GM12878 (cell line): ENCODE results near the gene GTPBP4. TPM values are rescaled to one million over a fixed set of nuclear protein-coding genes. Genes with fewer than 3 reads are reported as not detected.

ENCODE experiments used
- ATAC-seq: fragments of 200-7000 bp; cut with Tn5 transposase; 3 replicates; pipeline ENCODE4 v1.9.1; 2020; ENCODE audit warnings: mild to moderate bottlenecking, moderate library complexity
- BruUV-seq: library from RNA; stranded (reverse); fragments of 400-500 nt; replicated peaks from 2 replicates; lab custom pipeline; 2021; lab: Mats Ljungman, UMichigan
- CTCF ChIA-PET: fragments of 300-600 bp; sonication (Branson Sonifier 250); formaldehyde crosslinking; extraction: SDS; loops from one replicate; lab custom pipeline; 2021; ENCODE audit warnings: inconsistent platforms; lab: Yijun Ruan, JAX
- POLR2A ChIA-PET: fragments of 350-600 bp; formaldehyde crosslinking; extraction: SDS; loops from one replicate; lab custom pipeline; 2021; ENCODE audit warnings: inconsistent platforms; lab: Charles Lee
- RAD21 ChIA-PET: fragments of 300-600 bp; sonication (Branson Sonifier 250); formaldehyde crosslinking; loops from one replicate; lab custom pipeline; 2023; ENCODE audit warnings: antibody characterized with exemption; ENCODE audit not compliant: unreplicated experiment; lab: Charles Lee
- SMC1A ChIA-PET: fragments of 300-600 bp; sonication (Branson Sonifier 250); formaldehyde crosslinking; loops from one replicate; lab custom pipeline; 2023; ENCODE audit not compliant: unreplicated experiment, uncharacterized antibody; lab: Charles Lee
- DNase-seq: peaks from one replicate; pipeline ENCODE4 v3.0.0-alpha.2; 2011; ENCODE audit warnings: low read depth, low spot score
- FAIRE-seq: peaks from 3 replicates; lab custom pipeline; 2011; peaks lifted over from hg19 to GRCh38; lab: Jason Lieb, UNC
- H2AFZ ChIP-seq: 2 replicates; pipeline ENCODE4 v1.6.0; 2011; ENCODE audit warnings: low read depth, low read length, control low read depth; ENCODE audit not compliant: control insufficient read depth
- H3K27ac ChIP-seq: 2 replicates; pipeline ENCODE4 v1.5.1; 2011; ENCODE audit warnings: control low read depth; ENCODE audit not compliant: control insufficient read depth, insufficient read depth
- H3K27me3 ChIP-seq, 2 experiments: replicated peaks in 1 of 2; 2 replicates each; pipeline versions ENCODE4 v1.6.0 to v1.6.1; 2011; ENCODE audit warnings: low read length in 1 of 2; ENCODE audit not compliant: control insufficient read depth in 2 of 2, insufficient read depth in 2 of 2
- H3K36me3 ChIP-seq, 2 experiments: 2 replicates each; pipeline ENCODE4 v1.5.1; 2011; ENCODE audit warnings: low read length in 1 of 2; ENCODE audit not compliant: control insufficient read depth in 2 of 2, insufficient read depth in 2 of 2
- H3K4me1 ChIP-seq: 2 replicates; pipeline ENCODE4 v1.6.1; 2011; ENCODE audit warnings: mild to moderate bottlenecking, low read length, moderate library complexity, mixed read lengths; ENCODE audit not compliant: control insufficient read depth, insufficient read depth
- H3K4me2 ChIP-seq: 2 replicates; pipeline ENCODE4 v1.6.0; 2011; ENCODE audit warnings: control low read depth; ENCODE audit not compliant: control insufficient read depth, insufficient read depth
- H3K4me3 ChIP-seq: fragments of 200-600 bp; sonication (generic); 2 replicates; pipeline ENCODE4 v1.5.1; 2016
- H3K79me2 ChIP-seq: 2 replicates; pipeline ENCODE4 v1.6.0; 2011; ENCODE audit warnings: low read length; ENCODE audit not compliant: control insufficient read depth, insufficient read depth
- H3K9ac ChIP-seq: 2 replicates; pipeline ENCODE4 v1.8.0; 2011; ENCODE audit warnings: low read length, control low read depth, mixed read lengths; ENCODE audit not compliant: control insufficient read depth, insufficient read depth
- H3K9me3 ChIP-seq: replicated peaks from 3 replicates; pipeline ENCODE4 v1.5.1; 2011; ENCODE audit warnings: mild to moderate bottlenecking, low read length; ENCODE audit not compliant: control insufficient read depth, insufficient read depth
- H4K20me1 ChIP-seq: 2 replicates; pipeline ENCODE4 v1.6.0; 2011; ENCODE audit not compliant: control insufficient read depth, insufficient read depth
- BRCA1 ChIP-seq: IDR thresholded peaks from 2 replicates; pipeline ENCODE4 v1.6.1; 2011; ENCODE audit warnings: low read depth, low read length, improper control_type of control experiment
- LARP7 ChIP-seq: fragments of 450-650 bp; IDR thresholded peaks from 2 replicates; pipeline ENCODE4 v1.6.1; 2017; ENCODE audit warnings: mild to moderate bottlenecking
- NFIC ChIP-seq: IDR thresholded peaks from 2 replicates; pipeline ENCODE4 v1.6.1; 2012; ENCODE audit warnings: low read depth, mild to moderate bottlenecking, inconsistent platforms, low read length, moderate library complexity
- NFYA ChIP-seq: IDR thresholded peaks from 2 replicates; pipeline ENCODE4 v1.6.1; 2011; ENCODE audit warnings: low read depth, mild to moderate bottlenecking, low read length, improper control_type of control experiment, borderline replicate concordance
- NR2C1 ChIP-seq: fragments of 450-650 bp; IDR thresholded peaks from 2 replicates; pipeline ENCODE4 v1.6.1; 2017; ENCODE audit warnings: antibody characterized with exemption, mild to moderate bottlenecking, moderate library complexity
- SMAD1 ChIP-seq: fragments of 450-650 bp; IDR thresholded peaks from 2 replicates; pipeline ENCODE4 v1.6.1; 2018; ENCODE audit warnings: mild to moderate bottlenecking, low read depth; ENCODE audit not compliant: partially characterized antibody
- ZNF622 ChIP-seq: fragments of 450-650 bp; IDR thresholded peaks from 2 replicates; pipeline ENCODE4 v1.6.1; 2017; ENCODE audit warnings: mild to moderate bottlenecking, inconsistent platforms
- WGBS: methylation state at CpG from one replicate; pipeline ENCODE4 v1.1.6; 2016; ENCODE audit warnings: low lambda C conversion rate; ENCODE audit not compliant: insufficient replicate concordance, insufficient coverage; ENCODE audit errors: missing lambda C conversion rate; 5-methylcytosine and 5-hydroxymethylcytosine counted together
- in situ Hi-C: fragments of 300-500 bp; cut with MboI; formaldehyde crosslinking; loops from 9 replicates; pipeline ENCODE4 v1.14.3; 2018; ENCODE audit warnings: mixed read lengths
- intact Hi-C: fragments of 100-400 bp; cut with micrococcal nuclease; formaldehyde crosslinking; loops from one replicate; pipeline ENCODE4 v1.14.2; 2022; ENCODE audit not compliant: unreplicated experiment
- polyA plus RNA-seq, 11 experiments: library from polyadenylated mRNA; depleted of rRNA in 4 of 11; unstranded in 6 of 11; stranded (reverse) in 5 of 11; fragments of >200 nt; fragmentation: Nextera tagmentation in 4 of 11; fragmentation: Illumina TruSeq in 1 of 11; extraction: Ambion mirVana in 4 of 11; extraction: Trizol in 1 of 11; gene quantifications; 1 replicate in 1 of 11; 2 replicates in 10 of 11; pipeline versions ENCODE4 v1.2.1 to v1.2.3, GENCODE V29; 2011 to 2016; ENCODE audit warnings: inconsistent platforms in 2 of 11, missing spikeins in 2 of 11, low read depth in 1 of 11
- total RNA-seq, 4 experiments: library from RNA; depleted of rRNA in 3 of 4; stranded (reverse); fragments of >200 nt in 3 of 4; fragmentation: Illumina TruSeq in 1 of 4; extraction: Trizol in 1 of 4; gene quantifications; 2 replicates each; pipeline versions ENCODE4 v1.2.1 to v1.2.3, GENCODE V29; 2013 to 2021
- TF ChIP-seq, protein P1 (sequence below): IDR thresholded peaks from 2 replicates; pipeline ENCODE4 v1.6.1; 2011; ENCODE audit warnings: borderline replicate concordance, low read depth, mild to moderate bottlenecking, moderate library complexity, mixed read lengths, low read length; ENCODE audit not compliant: insufficient read depth; ENCODE audit errors: extremely low read length
- TF ChIP-seq, protein P2 (sequence below): fragments of 450-650 bp; IDR thresholded peaks from 2 replicates; pipeline ENCODE4 v1.6.1; 2017; ENCODE audit warnings: mild to moderate bottlenecking, low read depth, inconsistent platforms; ENCODE audit not compliant: poor library complexity, severe bottlenecking
- TF ChIP-seq, protein P3 (sequence below): IDR thresholded peaks from 2 replicates; pipeline ENCODE4 v1.6.1; 2012; ENCODE audit warnings: low read depth, low read length, improper control_type of control experiment
- TF ChIP-seq, protein P4 (sequence below): fragments of 450-650 bp; IDR thresholded peaks from 2 replicates; pipeline ENCODE4 v1.6.1; 2017; ENCODE audit warnings: mild to moderate bottlenecking, moderate library complexity

The GTPBP4 gene
- total and polyA plus RNA-seq, 10 of the 15 experiments (the other 5 are each of a cell fraction or from before 2014, with no cell fraction given) = 58.5 to 118 (median 71.4) TPM

DNA sequence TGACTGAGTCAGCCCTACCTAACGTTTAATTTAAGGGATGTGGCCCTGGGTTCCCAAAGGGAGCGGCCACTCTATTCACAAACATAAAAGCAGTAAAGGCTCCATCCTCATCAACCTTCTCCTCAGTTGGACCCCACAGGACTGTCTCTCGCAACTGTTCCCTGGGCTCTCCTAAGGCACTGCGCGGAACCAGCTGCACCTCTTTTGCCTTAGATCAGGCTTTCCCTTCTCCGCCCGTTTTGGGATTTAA is 689 bp upstream of the GTPBP4 start:
- no peaks in the 10 kb centered on the region; the same call in 2 of the 3 replicates for H3K9me3 ChIP-seq
- peak overlapping the region; percentile 83 for H3K4me2 ChIP-seq
- FAIRE-seq = no peak
- SMC1A ChIA-PET = interaction anchor here (0.6 to 4.5 kb wide), 13 partner anchors 8 to 93 kb away, joined by 3 to 25 read pairs (median 5); partner anchors contain the start of gene LARP4B
- peak overlapping the region; percentile 93 for H3K9ac ChIP-seq
- ATAC-seq = peak; percentile 2; the same call in 1 of the 3 replicates
- peaks cover 3% of the 10 kb centered on the region; the same call in 1 of the 2 replicates for H4K20me1 ChIP-seq
- H2AFZ ChIP-seq = peak overlapping the region; percentile 76; the same call in 1 of the 2 replicates
- DNase-seq = no peak
- TF ChIP-seq NFYA (no peak), NR2C1 (no peak), BRCA1 (no peak), ZNF622 (no peak), NFIC (no peak), LARP7 (no peak), SMAD1 (no peak)
- TF ChIP-seq, protein P1, sequence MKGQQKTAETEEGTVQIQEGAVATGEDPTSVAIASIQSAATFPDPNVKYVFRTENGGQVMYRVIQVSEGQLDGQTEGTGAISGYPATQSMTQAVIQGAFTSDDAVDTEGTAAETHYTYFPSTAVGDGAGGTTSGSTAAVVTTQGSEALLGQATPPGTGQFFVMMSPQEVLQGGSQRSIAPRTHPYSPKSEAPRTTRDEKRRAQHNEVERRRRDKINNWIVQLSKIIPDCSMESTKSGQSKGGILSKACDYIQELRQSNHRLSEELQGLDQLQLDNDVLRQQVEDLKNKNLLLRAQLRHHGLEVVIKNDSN = no peak
- TF ChIP-seq, protein P2, sequence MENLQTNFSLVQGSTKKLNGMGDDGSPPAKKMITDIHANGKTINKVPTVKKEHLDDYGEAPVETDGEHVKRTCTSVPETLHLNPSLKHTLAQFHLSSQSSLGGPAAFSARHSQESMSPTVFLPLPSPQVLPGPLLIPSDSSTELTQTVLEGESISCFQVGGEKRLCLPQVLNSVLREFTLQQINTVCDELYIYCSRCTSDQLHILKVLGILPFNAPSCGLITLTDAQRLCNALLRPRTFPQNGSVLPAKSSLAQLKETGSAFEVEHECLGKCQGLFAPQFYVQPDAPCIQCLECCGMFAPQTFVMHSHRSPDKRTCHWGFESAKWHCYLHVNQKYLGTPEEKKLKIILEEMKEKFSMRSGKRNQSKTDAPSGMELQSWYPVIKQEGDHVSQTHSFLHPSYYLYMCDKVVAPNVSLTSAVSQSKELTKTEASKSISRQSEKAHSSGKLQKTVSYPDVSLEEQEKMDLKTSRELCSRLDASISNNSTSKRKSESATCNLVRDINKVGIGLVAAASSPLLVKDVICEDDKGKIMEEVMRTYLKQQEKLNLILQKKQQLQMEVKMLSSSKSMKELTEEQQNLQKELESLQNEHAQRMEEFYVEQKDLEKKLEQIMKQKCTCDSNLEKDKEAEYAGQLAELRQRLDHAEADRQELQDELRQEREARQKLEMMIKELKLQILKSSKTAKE = no peak
- TF ChIP-seq, protein P3, sequence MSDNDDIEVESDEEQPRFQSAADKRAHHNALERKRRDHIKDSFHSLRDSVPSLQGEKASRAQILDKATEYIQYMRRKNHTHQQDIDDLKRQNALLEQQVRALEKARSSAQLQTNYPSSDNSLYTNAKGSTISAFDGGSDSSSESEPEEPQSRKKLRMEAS = no peak
- TF ChIP-seq, protein P4, sequence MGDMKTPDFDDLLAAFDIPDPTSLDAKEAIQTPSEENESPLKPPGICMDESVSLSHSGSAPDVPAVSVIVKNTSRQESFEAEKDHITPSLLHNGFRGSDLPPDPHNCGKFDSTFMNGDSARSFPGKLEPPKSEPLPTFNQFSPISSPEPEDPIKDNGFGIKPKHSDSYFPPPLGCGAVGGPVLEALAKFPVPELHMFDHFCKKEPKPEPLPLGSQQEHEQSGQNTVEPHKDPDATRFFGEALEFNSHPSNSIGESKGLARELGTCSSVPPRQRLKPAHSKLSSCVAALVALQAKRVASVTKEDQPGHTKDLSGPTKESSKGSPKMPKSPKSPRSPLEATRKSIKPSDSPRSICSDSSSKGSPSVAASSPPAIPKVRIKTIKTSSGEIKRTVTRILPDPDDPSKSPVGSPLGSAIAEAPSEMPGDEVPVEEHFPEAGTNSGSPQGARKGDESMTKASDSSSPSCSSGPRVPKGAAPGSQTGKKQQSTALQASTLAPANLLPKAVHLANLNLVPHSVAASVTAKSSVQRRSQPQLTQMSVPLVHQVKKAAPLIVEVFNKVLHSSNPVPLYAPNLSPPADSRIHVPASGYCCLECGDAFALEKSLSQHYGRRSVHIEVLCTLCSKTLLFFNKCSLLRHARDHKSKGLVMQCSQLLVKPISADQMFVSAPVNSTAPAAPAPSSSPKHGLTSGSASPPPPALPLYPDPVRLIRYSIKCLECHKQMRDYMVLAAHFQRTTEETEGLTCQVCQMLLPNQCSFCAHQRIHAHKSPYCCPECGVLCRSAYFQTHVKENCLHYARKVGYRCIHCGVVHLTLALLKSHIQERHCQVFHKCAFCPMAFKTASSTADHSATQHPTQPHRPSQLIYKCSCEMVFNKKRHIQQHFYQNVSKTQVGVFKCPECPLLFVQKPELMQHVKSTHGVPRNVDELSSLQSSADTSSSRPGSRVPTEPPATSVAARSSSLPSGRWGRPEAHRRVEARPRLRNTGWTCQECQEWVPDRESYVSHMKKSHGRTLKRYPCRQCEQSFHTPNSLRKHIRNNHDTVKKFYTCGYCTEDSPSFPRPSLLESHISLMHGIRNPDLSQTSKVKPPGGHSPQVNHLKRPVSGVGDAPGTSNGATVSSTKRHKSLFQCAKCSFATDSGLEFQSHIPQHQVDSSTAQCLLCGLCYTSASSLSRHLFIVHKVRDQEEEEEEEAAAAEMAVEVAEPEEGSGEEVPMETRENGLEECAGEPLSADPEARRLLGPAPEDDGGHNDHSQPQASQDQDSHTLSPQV = no peak
- TF ChIP-seq, all 136 proteins: peak for 0
- in situ Hi-C loops = no loop called here
- Histone ChIP-seq H3K27me3 (no peaks in the 10 kb centered on the region), H3K4me3 (peak overlapping the region; percentile 75), H3K79me2 (peaks cover 46% of the 10 kb centered on the region), H3K4me1 (peaks cover 14% of the 10 kb centered on the region), H3K36me3 (peaks cover 3% of the 10 kb centered on the region in 2 experiments; a peak in 3 of 4 replicates), H3K27ac (peak overlapping the region; percentile 92)
- WGBS = under 1% methylated on average over 7 of the region's 7 CpGs
- ChIA-PET CTCF (interaction anchor here (1.1 to 2.1 kb wide), 5 partner anchors 14 to 70 kb away, joined by 3 to 6 read pairs (median 4); no protein-coding TSS in a partner anchor), POLR2A (interaction anchor here (1.2 to 3.5 kb wide), 3 partner anchors 13 to 54 kb away, joined by 3 to 23 read pairs (median 4); no protein-coding TSS in a partner anchor), RAD21 (interaction anchor here (1.1 to 2.3 kb wide), 4 partner anchors 14 to 62 kb away, joined by 3 to 9 read pairs (median 7); partner anchors contain the start of gene IDI1)
- BruUV-seq = no TSS peak
- intact Hi-C loops = loop anchor here (5.0 kb wide), 1 partner anchor 55 kb away; no protein-coding TSS in a partner anchor
